ENCODE measurements around the gene TMPRSS4. TPM values are rescaled to one million over a fixed set of nuclear protein-coding genes. Genes with fewer than 3 reads are reported as not detected.

The TMPRSS4 gene
- total RNA-seq, 1 donor from 2014 or later: 12.1 TPM

DNA sequence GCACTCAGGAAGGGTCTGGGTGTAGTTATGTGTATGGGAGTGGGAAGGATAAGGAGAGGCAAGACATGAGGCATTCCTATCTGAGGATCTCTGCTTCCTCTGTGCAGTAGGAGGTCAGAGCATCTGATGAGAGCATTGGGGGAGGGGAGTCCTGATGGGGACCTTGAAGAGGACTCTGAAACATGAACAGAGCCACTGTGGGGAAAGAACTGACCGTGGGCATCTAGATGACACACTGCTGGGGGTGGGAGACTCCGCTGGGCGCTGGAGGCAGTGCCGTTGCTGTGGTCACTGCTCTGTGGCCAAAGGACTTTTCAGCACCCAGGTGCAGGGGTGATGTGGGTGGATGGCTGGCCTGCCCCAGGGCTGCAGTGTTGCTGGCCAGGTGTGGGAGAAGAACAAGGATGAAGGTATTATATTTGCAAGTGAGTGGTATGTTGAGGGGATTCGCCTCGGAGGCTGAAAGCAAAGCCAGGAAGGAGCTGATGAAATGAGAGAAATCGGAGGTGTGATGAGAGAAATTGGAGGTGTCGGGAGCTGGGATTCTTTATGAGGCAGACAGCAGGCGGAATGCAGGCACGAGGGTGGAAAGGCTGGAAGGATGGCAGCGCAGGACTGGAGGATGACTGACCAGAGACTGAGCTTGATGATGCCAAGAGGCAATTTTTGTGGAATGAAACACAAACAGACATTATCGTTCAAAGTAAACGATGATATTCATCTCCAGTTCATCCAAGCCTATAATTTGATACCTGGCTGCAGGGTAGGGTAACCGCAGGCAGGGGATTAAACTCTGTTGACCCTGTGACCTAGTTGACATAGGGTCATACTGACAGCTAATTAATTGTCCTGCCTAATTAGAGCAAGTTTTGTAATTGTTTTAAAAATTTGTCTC is 19.4 kb upstream of the TMPRSS4 start:
- Mint-ChIP-seq H3K27me3 (peaks cover 22% of the 10 kb centered on the region), H3K9me3 (ENCODE audit: low read depth) (no peaks in the 10 kb centered on the region), H3K4me3 (ENCODE audit: low read depth) (no peak overlapping the region), H3K36me3 (ENCODE audit: insufficient read depth) (no peaks in the 10 kb centered on the region), H3K27ac (no peak overlapping the region), H3K4me1 (ENCODE audit: low read depth) (peaks cover 6% of the 10 kb centered on the region)
- no peak for DNase-seq (ENCODE audit: low spot score, unreplicated experiment)
- TF ChIP-seq, protein P1, sequence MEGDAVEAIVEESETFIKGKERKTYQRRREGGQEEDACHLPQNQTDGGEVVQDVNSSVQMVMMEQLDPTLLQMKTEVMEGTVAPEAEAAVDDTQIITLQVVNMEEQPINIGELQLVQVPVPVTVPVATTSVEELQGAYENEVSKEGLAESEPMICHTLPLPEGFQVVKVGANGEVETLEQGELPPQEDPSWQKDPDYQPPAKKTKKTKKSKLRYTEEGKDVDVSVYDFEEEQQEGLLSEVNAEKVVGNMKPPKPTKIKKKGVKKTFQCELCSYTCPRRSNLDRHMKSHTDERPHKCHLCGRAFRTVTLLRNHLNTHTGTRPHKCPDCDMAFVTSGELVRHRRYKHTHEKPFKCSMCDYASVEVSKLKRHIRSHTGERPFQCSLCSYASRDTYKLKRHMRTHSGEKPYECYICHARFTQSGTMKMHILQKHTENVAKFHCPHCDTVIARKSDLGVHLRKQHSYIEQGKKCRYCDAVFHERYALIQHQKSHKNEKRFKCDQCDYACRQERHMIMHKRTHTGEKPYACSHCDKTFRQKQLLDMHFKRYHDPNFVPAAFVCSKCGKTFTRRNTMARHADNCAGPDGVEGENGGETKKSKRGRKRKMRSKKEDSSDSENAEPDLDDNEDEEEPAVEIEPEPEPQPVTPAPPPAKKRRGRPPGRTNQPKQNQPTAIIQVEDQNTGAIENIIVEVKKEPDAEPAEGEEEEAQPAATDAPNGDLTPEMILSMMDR (IDR thresholded peaks at IDR 0.05; ENCODE audit: unreplicated experiment): no peak

DNA sequence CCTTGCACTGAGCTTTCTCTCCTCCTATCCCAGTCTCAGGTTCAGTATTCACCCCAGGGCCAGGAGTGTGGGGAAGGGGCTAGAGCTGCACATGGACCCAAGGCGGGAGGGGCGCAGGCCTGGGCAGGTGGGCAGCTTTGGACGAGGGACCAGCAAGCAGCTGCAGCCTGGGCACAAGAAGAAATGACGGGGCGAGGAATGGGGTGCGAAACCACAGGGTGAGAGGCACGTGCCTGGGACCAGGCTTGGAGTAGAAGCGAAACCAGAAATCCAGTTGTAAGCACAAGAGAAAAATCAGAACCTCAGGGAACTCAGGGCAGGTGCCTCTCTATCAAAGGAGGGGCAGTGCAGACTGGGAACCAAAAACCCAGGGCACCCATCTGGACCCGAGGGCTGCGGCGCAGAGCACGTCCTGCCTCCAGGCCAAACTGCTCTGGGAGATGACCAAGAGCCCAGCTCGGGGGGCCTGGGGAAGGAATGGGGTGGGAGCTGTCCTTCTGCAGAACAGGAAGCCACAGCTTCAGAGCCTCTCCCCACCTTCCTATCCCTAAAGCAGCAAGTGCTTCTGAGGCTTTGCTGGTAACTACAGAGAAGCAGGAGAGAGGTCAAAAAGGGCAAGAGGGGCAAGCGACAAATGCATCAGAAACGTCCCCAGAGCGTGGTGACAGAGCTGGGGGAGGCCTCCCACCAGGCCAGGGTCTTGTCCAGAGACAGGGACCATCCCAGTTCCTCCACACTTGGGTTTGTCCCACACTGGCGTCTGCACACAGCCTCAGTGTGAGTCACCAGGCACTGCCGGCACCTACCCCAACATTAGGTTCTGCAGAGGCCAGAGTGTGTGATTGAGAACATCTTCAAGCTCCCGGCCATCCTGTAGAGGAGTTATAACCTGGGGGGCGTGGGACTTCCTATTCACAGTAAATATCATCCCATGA is 18.3 kb upstream of the TMPRSS4 start:
- Mint-ChIP-seq H3K27ac (no peak overlapping the region), H3K4me3 (ENCODE audit: low read depth) (no peak overlapping the region), H3K27me3 (peaks cover 25% of the 10 kb centered on the region), H3K9me3 (ENCODE audit: low read depth) (no peaks in the 10 kb centered on the region), H3K4me1 (ENCODE audit: low read depth) (peaks cover 4% of the 10 kb centered on the region), H3K36me3 (ENCODE audit: insufficient read depth) (no peaks in the 10 kb centered on the region)
- DNase-seq (ENCODE audit: low spot score, unreplicated experiment): no peak
- TF ChIP-seq, protein P1 (IDR thresholded peaks at IDR 0.05; ENCODE audit: unreplicated experiment): no peak

- no peak for DNase-seq (ENCODE audit: low spot score, unreplicated experiment)
- Mint-ChIP-seq H3K9me3 (ENCODE audit: low read depth) (no peaks in the 10 kb centered on the region), H3K36me3 (ENCODE audit: insufficient read depth) (no peaks in the 10 kb centered on the region)
These were observed 17.5 kb upstream of the TMPRSS4 start for GRCh38 chr11:118059246-118059940.

DNA sequence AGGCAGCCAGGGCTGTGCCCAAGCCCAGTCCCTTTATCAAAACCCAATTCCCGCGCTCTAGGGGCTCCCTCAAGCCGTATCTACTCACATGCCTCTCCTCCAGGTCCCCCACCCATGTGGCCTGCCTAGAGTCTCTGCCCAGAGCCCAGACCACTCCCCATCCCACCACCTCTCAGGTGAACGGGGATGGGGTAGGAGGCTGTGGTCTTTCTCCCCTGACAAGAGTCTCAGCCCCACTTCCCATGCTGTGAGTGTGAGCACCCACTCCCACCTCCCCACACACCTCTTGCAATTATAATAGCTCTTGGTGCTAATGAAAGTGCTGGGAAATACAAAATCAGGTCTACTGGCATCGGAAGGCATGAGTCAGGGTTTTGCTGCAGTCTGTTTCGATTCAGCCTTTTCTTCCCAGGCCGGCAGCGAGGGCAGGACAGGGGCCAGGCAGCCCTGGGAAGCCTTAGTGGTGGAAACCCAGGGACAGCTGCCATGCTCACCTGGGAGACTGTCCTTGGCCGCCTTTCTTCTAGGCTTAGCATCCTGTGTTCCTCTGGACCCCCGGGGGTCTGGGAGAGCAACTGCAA is 16.7 kb upstream of the TMPRSS4 start:
- peaks cover 25% of the 10 kb centered on the region for H3K27me3 Mint-ChIP-seq
- H3K4me1 Mint-ChIP-seq (ENCODE audit: low read depth): peaks cover 4% of the 10 kb centered on the region
- H3K9me3 Mint-ChIP-seq (ENCODE audit: low read depth): no peaks in the 10 kb centered on the region
- TF ChIP-seq, protein P1 (IDR thresholded peaks at IDR 0.05; ENCODE audit: unreplicated experiment): no peak
- DNase-seq (ENCODE audit: low spot score, unreplicated experiment): no peak
- no peaks in the 10 kb centered on the region for H3K36me3 Mint-ChIP-seq (ENCODE audit: insufficient read depth)
- H3K27ac Mint-ChIP-seq: peak overlapping the region; percentile 54
- H3K4me3 Mint-ChIP-seq (ENCODE audit: low read depth): no peak overlapping the region

More at GRCh38 chr11:118059246-118059940, 17.5 kb upstream of the TMPRSS4 start:
- Mint-ChIP-seq H3K27me3 (peaks cover 25% of the 10 kb centered on the region), H3K27ac (no peak overlapping the region), H3K4me1 (ENCODE audit: low read depth) (peaks cover 4% of the 10 kb centered on the region), H3K4me3 (ENCODE audit: low read depth) (no peak overlapping the region)
- TF ChIP-seq, protein P1 (IDR thresholded peaks at IDR 0.05; ENCODE audit: unreplicated experiment): no peak

All from progenitor cell of endocrine pancreas (in vitro differentiated cells).